ENCODE results near the gene ZNF644. TPM values are rescaled to one million over a fixed set of nuclear protein-coding genes. Genes with fewer than 3 reads are reported as not detected.

Gene ZNF644
- total RNA-seq, 3 donors from 2014 or later = 58.7 to 161 (median 104) TPM

DNA sequence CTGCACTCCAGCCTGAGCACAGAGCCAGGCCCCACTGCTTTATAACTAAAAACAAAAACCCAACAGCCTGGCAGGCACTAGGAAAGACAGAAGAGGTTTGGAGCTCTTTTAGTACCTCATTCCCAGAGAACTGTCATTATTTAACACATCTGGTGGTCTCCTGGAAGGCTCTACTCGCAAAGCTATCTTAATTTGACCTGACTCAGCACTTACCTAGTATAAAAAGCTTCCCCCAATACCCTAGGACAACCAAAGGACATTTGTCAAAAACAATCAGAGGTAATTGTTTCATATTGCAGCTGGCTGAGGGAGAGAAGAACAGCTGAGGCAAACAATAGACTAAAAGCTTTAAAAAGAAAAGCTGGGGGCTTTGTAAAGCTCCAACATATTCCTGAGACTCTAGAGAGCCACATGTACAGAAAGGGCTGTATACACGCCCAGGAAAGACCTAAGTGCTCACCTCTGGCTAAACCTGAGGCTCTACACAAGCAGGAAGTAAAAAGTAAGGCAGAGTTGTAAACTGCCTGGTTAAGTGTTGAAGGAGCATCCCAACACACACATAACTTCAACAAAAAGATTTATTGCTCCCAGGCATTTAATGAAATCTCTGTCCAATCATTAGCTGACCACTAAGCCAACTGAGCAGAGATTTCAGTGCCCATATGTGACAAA is 25.0 kb downstream of the ZNF644 start:
- no peaks in the 10 kb centered on the region for H3K36me3 ChIP-seq
- no peak for TF ChIP-seq POLR2A (IDR thresholded peaks at IDR 0.05)
- TF ChIP-seq, protein P1, sequence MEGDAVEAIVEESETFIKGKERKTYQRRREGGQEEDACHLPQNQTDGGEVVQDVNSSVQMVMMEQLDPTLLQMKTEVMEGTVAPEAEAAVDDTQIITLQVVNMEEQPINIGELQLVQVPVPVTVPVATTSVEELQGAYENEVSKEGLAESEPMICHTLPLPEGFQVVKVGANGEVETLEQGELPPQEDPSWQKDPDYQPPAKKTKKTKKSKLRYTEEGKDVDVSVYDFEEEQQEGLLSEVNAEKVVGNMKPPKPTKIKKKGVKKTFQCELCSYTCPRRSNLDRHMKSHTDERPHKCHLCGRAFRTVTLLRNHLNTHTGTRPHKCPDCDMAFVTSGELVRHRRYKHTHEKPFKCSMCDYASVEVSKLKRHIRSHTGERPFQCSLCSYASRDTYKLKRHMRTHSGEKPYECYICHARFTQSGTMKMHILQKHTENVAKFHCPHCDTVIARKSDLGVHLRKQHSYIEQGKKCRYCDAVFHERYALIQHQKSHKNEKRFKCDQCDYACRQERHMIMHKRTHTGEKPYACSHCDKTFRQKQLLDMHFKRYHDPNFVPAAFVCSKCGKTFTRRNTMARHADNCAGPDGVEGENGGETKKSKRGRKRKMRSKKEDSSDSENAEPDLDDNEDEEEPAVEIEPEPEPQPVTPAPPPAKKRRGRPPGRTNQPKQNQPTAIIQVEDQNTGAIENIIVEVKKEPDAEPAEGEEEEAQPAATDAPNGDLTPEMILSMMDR (IDR thresholded peaks at IDR 0.05) = no peak
- TF ChIP-seq POLR2AphosphoS5 (IDR thresholded peaks at IDR 0.05) = no peak
- intact Hi-C loops (cut with DNase I; ENCODE audit: low total_unique reads) = no loop called here
- no peak for DNase-seq (ENCODE audit: low spot score in 2 of 2)
- peaks cover 0 to 9% of the 10 kb centered on the region in 2 donors for H3K9me3 ChIP-seq
- H3K27ac ChIP-seq = no peak overlapping the region
- H3K4me1 ChIP-seq = no peaks in the 10 kb centered on the region
- no peak overlapping the region for H3K4me3 ChIP-seq
- H3K27me3 ChIP-seq = no peaks in the 10 kb centered on the region

DNA sequence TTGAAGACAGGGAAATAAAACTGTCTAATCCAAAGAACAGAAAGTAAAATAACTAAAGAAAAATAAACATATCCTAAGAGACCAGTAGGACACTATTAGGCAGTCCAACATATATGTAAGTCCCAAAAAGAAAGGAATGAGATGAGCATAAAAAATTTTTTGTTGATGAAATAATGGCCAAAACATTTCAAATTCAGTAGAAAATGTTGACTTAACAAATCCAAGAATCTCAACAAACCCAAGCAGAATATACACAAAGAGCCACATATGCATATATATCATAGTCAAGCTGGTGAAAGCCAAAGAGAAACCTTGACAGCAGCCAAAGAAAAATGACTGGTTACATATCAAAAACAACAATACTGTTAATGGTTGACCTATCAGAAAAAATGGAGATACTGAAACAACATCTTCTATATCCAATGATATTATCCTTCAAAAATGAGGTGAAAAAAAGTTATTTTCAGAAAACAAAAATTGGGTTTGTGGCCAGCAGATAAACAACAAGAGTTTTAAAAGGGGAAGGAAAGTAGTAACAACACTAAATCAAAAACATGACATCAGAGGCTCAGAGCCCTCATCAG is 26.4 kb downstream of the ZNF644 start:
- no peaks in the 10 kb centered on the region for H3K27me3 ChIP-seq
- no peak overlapping the region for H3K27ac ChIP-seq
- DNase-seq (ENCODE audit: low spot score in 2 of 2) = no peak
- H3K4me3 ChIP-seq = no peak overlapping the region
- no peak for TF ChIP-seq POLR2A (IDR thresholded peaks at IDR 0.05)
- peaks cover 0 to 9% of the 10 kb centered on the region in 2 donors for H3K9me3 ChIP-seq
- no peaks in the 10 kb centered on the region for H3K4me1 ChIP-seq
- intact Hi-C loops (cut with DNase I; ENCODE audit: low total_unique reads) = no loop called here
- H3K36me3 ChIP-seq = no peaks in the 10 kb centered on the region

DNA sequence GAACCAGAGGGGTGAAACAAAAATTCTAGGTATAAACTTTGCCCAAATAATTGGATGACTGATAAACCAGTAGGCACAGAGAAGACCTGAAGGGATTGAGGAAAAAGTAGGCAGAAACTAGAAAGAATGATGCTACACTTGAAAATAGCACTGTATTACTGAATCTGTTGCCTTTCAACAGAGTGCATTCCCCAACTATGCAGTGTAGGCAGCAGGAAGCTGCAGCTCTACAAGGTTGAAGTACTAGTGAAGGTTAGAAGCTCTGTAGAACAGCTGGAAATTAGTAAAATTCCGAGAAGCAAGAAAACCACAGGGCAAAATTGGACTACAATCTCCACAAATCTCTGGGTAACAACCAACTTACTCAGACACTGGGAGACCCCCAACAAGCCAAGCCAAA is 27.4 kb downstream of the ZNF644 start:
- Histone ChIP-seq H3K36me3 (no peaks in the 10 kb centered on the region), H3K9me3 (peaks cover 0 to 9% of the 10 kb centered on the region in 2 donors), H3K27me3 (no peaks in the 10 kb centered on the region), H3K27ac (no peak overlapping the region), H3K4me1 (no peaks in the 10 kb centered on the region), H3K4me3 (no peak overlapping the region)
- TF ChIP-seq POLR2AphosphoS5 (IDR thresholded peaks at IDR 0.05) = no peak
- TF ChIP-seq POLR2A (IDR thresholded peaks at IDR 0.05) = no peak
- TF ChIP-seq, protein P1 (IDR thresholded peaks at IDR 0.05) = no peak
- no peak for DNase-seq (ENCODE audit: low spot score in 2 of 2)
- intact Hi-C loops (cut with DNase I; ENCODE audit: low total_unique reads) = no loop called here

DNA sequence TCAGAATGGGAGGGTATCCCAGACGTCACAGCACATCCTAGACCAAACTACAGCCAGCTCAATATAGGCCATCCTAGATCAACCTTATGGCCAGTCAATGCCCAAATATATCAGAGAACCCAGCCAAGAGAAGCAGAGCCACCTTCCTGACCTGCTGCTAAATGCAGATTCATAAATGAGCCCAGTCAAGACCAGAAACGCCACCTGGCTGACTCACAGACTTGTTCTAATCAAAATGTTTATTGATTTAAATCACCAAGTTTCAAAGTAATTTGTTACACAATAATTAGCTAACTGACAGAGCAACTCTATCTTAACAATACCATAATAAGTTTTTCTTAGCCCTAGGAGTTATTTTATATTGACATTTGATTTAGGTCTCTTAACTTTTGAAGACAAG is 28.6 kb downstream of the ZNF644 start:
- Histone ChIP-seq H3K9me3 (peaks cover 2 to 8% of the 10 kb centered on the region in 2 donors), H3K36me3 (no peaks in the 10 kb centered on the region), H3K4me1 (no peaks in the 10 kb centered on the region), H3K4me3 (no peak overlapping the region), H3K27ac (no peak overlapping the region), H3K27me3 (no peaks in the 10 kb centered on the region)
- intact Hi-C loops (cut with DNase I; ENCODE audit: low total_unique reads) = no loop called here
- DNase-seq (ENCODE audit: low spot score in 2 of 2) = no peak
- no peak for TF ChIP-seq POLR2A (IDR thresholded peaks at IDR 0.05)
- TF ChIP-seq, protein P1 (IDR thresholded peaks at IDR 0.05) = no peak
- no peak for TF ChIP-seq POLR2AphosphoS5 (IDR thresholded peaks at IDR 0.05)

DNA sequence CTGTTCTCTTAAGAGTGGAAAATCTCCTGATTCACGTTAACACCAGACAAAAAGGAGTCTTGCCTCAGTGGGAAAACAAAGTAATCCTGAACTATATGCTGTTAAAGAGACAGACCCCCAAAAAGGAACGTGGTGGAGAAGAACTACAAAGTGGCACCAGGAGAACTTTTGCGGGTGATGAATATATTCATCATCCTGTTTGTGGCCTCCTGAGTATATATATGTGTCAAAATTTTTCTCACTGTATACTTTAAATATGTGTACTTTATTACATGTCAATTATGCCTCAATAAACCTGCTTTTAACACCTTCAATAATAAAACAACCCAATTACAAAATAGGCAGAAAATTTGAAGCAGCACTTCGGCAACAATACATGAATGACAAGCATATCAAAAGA is 31.1 kb downstream of the ZNF644 start:
- no peaks in the 10 kb centered on the region for H3K36me3 ChIP-seq
- no peak overlapping the region for H3K4me3 ChIP-seq
- TF ChIP-seq POLR2A (IDR thresholded peaks at IDR 0.05) = no peak
- DNase-seq (ENCODE audit: low spot score in 2 of 2) = no peak
- H3K9me3 ChIP-seq = peaks cover 0 to 11% of the 10 kb centered on the region in 2 donors
- H3K27me3 ChIP-seq = no peaks in the 10 kb centered on the region
- H3K4me1 ChIP-seq = no peaks in the 10 kb centered on the region
- intact Hi-C loops (cut with DNase I; ENCODE audit: low total_unique reads) = no loop called here
- H3K27ac ChIP-seq = no peak overlapping the region

DNA sequence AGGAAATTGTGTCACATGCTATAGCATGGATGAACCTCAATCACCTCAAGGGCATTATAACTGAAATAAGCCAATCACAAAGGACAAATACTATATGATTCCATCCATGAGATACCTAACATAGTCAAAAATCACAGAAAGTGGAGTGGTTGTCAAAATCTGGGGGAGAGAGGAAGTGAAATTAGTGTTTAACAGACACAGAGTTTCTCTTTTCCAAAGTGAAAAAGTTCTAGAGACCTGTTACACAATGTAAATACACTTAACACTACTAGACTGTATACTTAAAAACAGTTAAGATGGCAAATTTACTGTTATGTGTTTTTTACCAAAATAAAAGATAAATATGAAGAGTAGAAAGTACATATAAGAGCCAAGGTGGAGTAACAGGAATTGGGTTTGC is 31.8 kb downstream of the ZNF644 start:
- H3K4me1 ChIP-seq = no peaks in the 10 kb centered on the region
- no peaks in the 10 kb centered on the region for H3K27me3 ChIP-seq
- no peak overlapping the region for H3K4me3 ChIP-seq
- peaks cover 0 to 11% of the 10 kb centered on the region in 2 donors for H3K9me3 ChIP-seq
- no peak overlapping the region for H3K27ac ChIP-seq
- no peak for DNase-seq (ENCODE audit: low spot score in 2 of 2)
- H3K36me3 ChIP-seq = no peaks in the 10 kb centered on the region
- TF ChIP-seq POLR2AphosphoS5 (IDR thresholded peaks at IDR 0.05) (no peak), POLR2A (IDR thresholded peaks at IDR 0.05) (no peak)
- TF ChIP-seq, protein P1 (IDR thresholded peaks at IDR 0.05) = no peak
- intact Hi-C loops (cut with DNase I; ENCODE audit: low total_unique reads) = no loop called here

All from breast epithelium (tissue), 4 donors.